Measurements from ENCODE around the gene FZD4. TPM values are rescaled to one million over a fixed set of nuclear protein-coding genes. Genes with fewer than 3 reads are reported as not detected.
A peak's percentile ranks its signal among the peaks of the same experiment; 100 is the strongest.

The FZD4 gene
- total and polyA plus RNA-seq, 10 of the 15 experiments (the other 5 are each of a cell fraction or from before 2014, with no cell fraction given), result under 0.01 to 0.13 (median 0.01) TPM; not detected in 6

DNA sequence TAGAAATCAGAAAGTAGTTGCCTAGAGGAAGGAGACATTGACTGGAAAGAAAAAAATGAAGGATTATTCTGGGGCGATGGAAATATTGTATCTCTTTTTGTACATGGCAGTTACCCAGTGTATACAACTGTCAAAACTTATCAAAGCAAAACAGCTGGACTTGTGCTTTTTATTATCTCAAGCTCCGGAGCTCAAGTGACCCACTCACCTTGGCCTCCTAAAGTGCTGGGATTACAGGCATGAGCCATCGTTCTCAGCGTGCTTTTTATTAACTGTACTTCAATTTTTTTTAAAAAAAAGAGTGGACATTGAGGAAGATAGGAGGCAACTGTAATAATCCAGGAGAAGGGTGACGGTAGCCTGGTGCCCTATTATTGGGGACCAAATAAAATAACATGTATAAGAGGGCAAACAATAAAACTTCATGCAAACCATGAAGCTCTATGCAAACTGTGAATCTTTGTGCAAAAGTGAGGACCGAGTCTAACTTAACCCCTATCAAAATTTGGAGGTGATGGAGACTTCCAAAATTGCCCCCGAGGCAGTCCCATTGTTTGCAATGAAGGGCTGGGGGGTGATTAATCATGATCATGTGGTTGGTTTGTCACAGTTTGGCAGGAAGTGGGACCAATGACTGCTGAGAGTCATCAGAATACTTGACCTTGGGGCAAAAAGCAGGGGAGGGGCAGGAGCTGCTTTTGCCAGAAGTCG, 23.5 kb downstream of the FZD4 start:
- Histone ChIP-seq H3K4me1 (ENCODE audit: control insufficient read depth, insufficient read depth, low read length) (no peaks in the 10 kb centered on the region), H3K9me3 (replicated peaks; ENCODE audit: control insufficient read depth, insufficient read depth, low read length) (no peaks in the 10 kb centered on the region), H3K9ac (ENCODE audit: control insufficient read depth, insufficient read depth, low read length) (no peak overlapping the region), H4K20me1 (ENCODE audit: control insufficient read depth, insufficient read depth) (no peaks in the 10 kb centered on the region), H3K4me3 (no peak overlapping the region), H3K79me2 (ENCODE audit: control insufficient read depth, insufficient read depth, low read length) (no peaks in the 10 kb centered on the region), H3K27me3 (replicated peaks in 1 of 2; ENCODE audit: control insufficient read depth in 2 of 2, insufficient read depth in 2 of 2, low read length in 1 of 2) (no peaks in the 10 kb centered on the region), H3K27ac (ENCODE audit: control insufficient read depth, insufficient read depth) (no peak overlapping the region), H2AFZ (ENCODE audit: control insufficient read depth, low read depth, low read length) (no peak overlapping the region), H3K4me2 (ENCODE audit: control insufficient read depth, insufficient read depth) (no peak overlapping the region), H3K36me3 (ENCODE audit: control insufficient read depth in 2 of 2, insufficient read depth in 2 of 2, low read length in 1 of 2) (no peaks in the 10 kb centered on the region)
- BruUV-seq (replicated peaks), result no TSS peak
- DNase-seq (ENCODE audit: low read depth, low spot score) (no peak), FAIRE-seq (no peak), ATAC-seq (peak; percentile 52)
- intact Hi-C loops (cut with micrococcal nuclease; ENCODE audit: unreplicated experiment) (no loop called here), in situ Hi-C loops (cut with MboI) (no loop called here)
- ChIA-PET RAD21 (ENCODE audit: unreplicated experiment) (no interaction called here), SMC1A (ENCODE audit: uncharacterized antibody, unreplicated experiment) (interaction anchor here (0.6 to 0.7 kb wide), 2 partner anchors 69 to 418 kb away, joined by 3 to 4 read pairs; no protein-coding TSS in a partner anchor), POLR2A (no interaction called here), CTCF (interaction anchor here (0.7 to 1.7 kb wide), 3 partner anchors 10 to 358 kb away, joined by 3 read pairs; no protein-coding TSS in a partner anchor)
- 45% methylated on average over 8 of the region's 8 CpGs for WGBS (ENCODE audit: insufficient coverage, insufficient replicate concordance, low lambda C conversion rate, missing lambda C conversion rate)
- no peak for TF ChIP-seq NFIC (IDR thresholded peaks at IDR 0.05; ENCODE audit: low read depth, low read length)
- no peak for TF ChIP-seq WRNIP1 (IDR thresholded peaks at IDR 0.05; ENCODE audit: borderline replicate concordance, low read depth, low read length)
- no peak for TF ChIP-seq FOXM1 (IDR thresholded peaks at IDR 0.05; ENCODE audit: low read depth, low read length)
- TF ChIP-seq HDAC6 (IDR thresholded peaks at IDR 0.05; ENCODE audit: unreplicated experiment), result no peak
- TF ChIP-seq, protein P1, sequence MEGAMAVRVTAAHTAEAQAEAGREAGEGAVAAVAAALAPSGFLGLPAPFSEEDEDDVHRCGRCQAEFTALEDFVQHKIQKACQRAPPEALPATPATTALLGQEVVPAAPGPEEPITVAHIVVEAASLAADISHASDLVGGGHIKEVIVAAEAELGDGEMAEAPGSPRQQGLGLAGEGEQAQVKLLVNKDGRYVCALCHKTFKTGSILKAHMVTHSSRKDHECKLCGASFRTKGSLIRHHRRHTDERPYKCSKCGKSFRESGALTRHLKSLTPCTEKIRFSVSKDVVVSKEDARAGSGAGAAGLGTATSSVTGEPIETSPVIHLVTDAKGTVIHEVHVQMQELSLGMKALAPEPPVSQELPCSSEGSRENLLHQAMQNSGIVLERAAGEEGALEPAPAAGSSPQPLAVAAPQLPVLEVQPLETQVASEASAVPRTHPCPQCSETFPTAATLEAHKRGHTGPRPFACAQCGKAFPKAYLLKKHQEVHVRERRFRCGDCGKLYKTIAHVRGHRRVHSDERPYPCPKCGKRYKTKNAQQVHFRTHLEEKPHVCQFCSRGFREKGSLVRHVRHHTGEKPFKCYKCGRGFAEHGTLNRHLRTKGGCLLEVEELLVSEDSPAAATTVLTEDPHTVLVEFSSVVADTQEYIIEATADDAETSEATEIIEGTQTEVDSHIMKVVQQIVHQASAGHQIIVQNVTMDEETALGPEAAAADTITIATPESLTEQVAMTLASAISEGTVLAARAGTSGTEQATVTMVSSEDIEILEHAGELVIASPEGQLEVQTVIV (IDR thresholded peaks at IDR 0.05; ENCODE audit: borderline replicate concordance, partially characterized antibody), result no peak
- no peak for TF ChIP-seq MTA2 (IDR thresholded peaks at IDR 0.05; ENCODE audit: low read depth)
- TF ChIP-seq, protein P2, sequence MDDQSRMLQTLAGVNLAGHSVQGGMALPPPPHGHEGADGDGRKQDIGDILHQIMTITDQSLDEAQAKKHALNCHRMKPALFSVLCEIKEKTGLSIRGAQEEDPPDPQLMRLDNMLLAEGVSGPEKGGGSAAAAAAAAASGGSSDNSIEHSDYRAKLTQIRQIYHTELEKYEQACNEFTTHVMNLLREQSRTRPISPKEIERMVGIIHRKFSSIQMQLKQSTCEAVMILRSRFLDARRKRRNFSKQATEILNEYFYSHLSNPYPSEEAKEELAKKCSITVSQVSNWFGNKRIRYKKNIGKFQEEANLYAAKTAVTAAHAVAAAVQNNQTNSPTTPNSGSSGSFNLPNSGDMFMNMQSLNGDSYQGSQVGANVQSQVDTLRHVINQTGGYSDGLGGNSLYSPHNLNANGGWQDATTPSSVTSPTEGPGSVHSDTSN (IDR thresholded peaks at IDR 0.05; ENCODE audit: insufficient replicate concordance, low read depth, low read length), result peak; percentile 63
- TF ChIP-seq NR2F1 (conservative IDR thresholded peaks at IDR 0.05), result 0 out of 2 replicates have a peak, but pooled peaks have one; percentile 31
- TF ChIP-seq MEF2A (IDR thresholded peaks at IDR 0.05; ENCODE audit: insufficient read depth, low read depth, low read length), result no peak
- TF ChIP-seq TAF1 (IDR thresholded peaks at IDR 0.05; ENCODE audit: borderline replicate concordance, low read depth, low read length), result no peak
- TF ChIP-seq YY1 (IDR thresholded peaks at IDR 0.05; ENCODE audit: low read depth, low read length), result no peak
- TF ChIP-seq, protein P3, sequence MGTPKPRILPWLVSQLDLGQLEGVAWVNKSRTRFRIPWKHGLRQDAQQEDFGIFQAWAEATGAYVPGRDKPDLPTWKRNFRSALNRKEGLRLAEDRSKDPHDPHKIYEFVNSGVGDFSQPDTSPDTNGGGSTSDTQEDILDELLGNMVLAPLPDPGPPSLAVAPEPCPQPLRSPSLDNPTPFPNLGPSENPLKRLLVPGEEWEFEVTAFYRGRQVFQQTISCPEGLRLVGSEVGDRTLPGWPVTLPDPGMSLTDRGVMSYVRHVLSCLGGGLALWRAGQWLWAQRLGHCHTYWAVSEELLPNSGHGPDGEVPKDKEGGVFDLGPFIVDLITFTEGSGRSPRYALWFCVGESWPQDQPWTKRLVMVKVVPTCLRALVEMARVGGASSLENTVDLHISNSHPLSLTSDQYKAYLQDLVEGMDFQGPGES (IDR thresholded peaks at IDR 0.05), result no peak
- no peak for TF ChIP-seq EGR1 (IDR thresholded peaks at IDR 0.05; ENCODE audit: borderline replicate concordance in 1 of 2, low read depth in 2 of 2, low read length in 2 of 2)
- TF ChIP-seq, protein P4, sequence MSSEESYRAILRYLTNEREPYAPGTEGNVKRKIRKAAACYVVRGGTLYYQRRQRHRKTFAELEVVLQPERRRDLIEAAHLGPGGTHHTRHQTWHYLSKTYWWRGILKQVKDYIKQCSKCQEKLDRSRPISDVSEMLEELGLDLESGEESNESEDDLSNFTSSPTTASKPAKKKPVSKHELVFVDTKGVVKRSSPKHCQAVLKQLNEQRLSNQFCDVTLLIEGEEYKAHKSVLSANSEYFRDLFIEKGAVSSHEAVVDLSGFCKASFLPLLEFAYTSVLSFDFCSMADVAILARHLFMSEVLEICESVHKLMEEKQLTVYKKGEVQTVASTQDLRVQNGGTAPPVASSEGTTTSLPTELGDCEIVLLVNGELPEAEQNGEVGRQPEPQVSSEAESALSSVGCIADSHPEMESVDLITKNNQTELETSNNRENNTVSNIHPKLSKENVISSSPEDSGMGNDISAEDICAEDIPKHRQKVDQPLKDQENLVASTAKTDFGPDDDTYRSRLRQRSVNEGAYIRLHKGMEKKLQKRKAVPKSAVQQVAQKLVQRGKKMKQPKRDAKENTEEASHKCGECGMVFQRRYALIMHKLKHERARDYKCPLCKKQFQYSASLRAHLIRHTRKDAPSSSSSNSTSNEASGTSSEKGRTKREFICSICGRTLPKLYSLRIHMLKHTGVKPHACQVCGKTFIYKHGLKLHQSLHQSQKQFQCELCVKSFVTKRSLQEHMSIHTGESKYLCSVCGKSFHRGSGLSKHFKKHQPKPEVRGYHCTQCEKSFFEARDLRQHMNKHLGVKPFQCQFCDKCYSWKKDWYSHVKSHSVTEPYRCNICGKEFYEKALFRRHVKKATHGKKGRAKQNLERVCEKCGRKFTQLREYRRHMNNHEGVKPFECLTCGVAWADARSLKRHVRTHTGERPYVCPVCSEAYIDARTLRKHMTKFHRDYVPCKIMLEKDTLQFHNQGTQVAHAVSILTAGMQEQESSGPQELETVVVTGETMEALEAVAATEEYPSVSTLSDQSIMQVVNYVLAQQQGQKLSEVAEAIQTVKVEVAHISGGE (CRISPR knock-in tag; IDR thresholded peaks at IDR 0.05), result no peak

Data from GM12878 (cell line).